H1 (cell line): ENCODE measurements around the gene MYO1A. TPM values are rescaled to one million over a fixed set of nuclear protein-coding genes. Genes with fewer than 3 reads are reported as not detected.

ENCODE experiments used
- BRCA1 ChIP-seq: IDR thresholded peaks from 2 replicates; pipeline ENCODE4 v1.6.1; 2012; ENCODE audit warnings: low read depth, low read length, improper control_type of control experiment
- SIN3A ChIP-seq, 2 experiments: IDR thresholded peaks in 1 of 2; conservative IDR thresholded peaks in 1 of 2; 2 replicates each; pipeline ENCODE4 v1.6.1; 2011 to 2012; ENCODE audit warnings: low read length in 2 of 2, improper control_type of control experiment in 1 of 2, low read depth in 1 of 2, mild to moderate bottlenecking in 1 of 2
- polyA plus RNA-seq, 7 experiments: library from polyadenylated mRNA; depleted of rRNA in 3 of 7; stranded (reverse) in 5 of 7; unstranded in 2 of 7; fragments of >200 nt in 5 of 7; fragments of 200-250 nt in 2 of 7; gene quantifications; 1 replicate in 5 of 7; 2 replicates in 1 of 7; 4 replicates in 1 of 7; pipeline versions ENCODE4 v1.2.1 to v1.2.3, GENCODE V29; 2011 to 2013; ENCODE audit warnings: missing spikeins in 2 of 7, mixed read lengths in 2 of 7
- total RNA-seq: library from RNA; stranded (reverse); fragmentation: NEBNext Ultra II Directional; extraction: Animal tissue kit (Norgen Biotek cat#: 25700); gene quantifications from 2 replicates; pipeline ENCODE4 v1.2.1, GENCODE V29; 2021
- TF ChIP-seq, protein P1 (sequence below): IDR thresholded peaks from 2 replicates; pipeline ENCODE4 v1.6.1; 2011; ENCODE audit warnings: low read length, improper control_type of control experiment

Gene MYO1A
- total and polyA plus RNA-seq, 2 of the 8 experiments (the other 6 are each of a cell fraction or from before 2014, with no cell fraction given): 0.54 to 0.77 TPM

GRCh38 chr12:57027805-57028153 is 22.1 kb downstream of the MYO1A start (continued):
- TF ChIP-seq SIN3A (conservative IDR thresholded peaks at IDR 0.05 in 1 of 2, IDR thresholded peaks at IDR 0.05 in 1 of 2; ENCODE audit: low read depth in 1 of 2, low read length in 2 of 2): no peak
- TF ChIP-seq, protein P1, sequence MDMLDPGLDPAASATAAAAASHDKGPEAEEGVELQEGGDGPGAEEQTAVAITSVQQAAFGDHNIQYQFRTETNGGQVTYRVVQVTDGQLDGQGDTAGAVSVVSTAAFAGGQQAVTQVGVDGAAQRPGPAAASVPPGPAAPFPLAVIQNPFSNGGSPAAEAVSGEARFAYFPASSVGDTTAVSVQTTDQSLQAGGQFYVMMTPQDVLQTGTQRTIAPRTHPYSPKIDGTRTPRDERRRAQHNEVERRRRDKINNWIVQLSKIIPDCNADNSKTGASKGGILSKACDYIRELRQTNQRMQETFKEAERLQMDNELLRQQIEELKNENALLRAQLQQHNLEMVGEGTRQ: no peak
- no peak for TF ChIP-seq BRCA1
